ENCODE data around the gene SLC35G3.
"Not testable (repeated sequence)": the region's sequence is repeated elsewhere in the genome, so short reads cannot be mapped to it uniquely, and the experiment has no call there.

Gene SLC35G3

DNA sequence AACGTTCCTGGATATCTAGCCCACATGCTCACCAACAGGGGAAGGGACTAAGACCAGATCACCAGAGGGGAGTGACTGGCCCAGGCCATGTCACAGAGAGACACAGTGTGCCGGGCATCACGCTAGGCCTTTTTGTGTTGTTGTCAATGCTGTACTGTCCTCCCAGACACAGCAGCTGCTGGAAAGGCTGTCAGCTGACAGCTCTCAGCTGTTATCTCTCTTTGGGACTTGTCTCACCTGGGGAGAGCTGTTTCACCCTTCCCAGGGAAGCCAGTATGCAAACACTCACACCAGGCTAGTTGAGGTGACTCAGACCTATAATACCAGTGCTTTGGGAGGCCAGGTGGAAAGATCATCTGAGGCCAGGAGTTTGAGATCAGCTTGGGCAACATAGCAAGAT, 27.1 kb downstream of the SLC35G3 start:
- in situ Hi-C loops (cut with MboI; ENCODE audit: low sequenced_read_pairs), result loop anchor here (10.0 kb wide), 1 partner anchor 368 kb away; the partner anchor contains the start of gene SLFN12L

DNA sequence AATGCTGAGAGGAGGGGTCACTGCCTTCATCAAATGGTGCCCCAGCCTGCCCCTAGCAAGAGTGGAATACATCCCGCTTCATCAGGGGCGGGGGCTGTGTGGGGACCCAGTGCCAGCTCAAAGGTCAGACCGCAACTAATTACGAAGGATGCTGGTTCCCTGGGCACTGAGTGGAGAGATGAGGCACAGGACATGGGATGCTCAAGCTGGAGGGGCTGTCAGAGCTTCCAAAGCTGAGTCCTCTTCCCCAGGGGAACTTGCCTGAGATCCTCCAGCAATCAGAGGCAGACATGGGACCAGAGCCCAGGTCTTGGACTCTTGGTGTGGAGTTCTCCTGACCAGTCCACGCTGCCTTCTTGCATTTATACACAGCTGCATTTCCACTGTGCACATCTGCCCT, 27.7 kb downstream of the SLC35G3 start:
- in situ Hi-C loops (cut with MboI; ENCODE audit: low sequenced_read_pairs), result loop anchor here (10.0 kb wide), 1 partner anchor 368 kb away; the partner anchor contains the start of gene SLFN12L

DNA sequence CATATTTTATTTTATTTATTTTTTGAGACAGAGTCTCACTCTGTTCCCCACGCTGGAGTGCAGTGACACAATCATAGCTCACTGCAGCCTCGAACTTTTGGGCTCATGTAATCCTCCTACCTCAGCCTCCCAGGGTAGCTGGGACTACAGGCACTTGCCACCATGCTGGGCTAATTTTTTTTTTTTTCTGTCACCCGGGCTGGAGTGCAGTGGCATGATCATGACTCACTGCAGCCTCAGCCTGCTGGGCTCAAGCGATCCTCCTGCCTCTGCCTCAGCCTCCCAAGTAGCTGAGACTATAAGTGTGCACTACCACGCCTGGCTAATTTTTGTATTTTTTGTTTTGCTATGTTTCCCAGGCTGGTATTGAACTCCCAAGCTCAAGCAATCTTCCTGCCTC, 29.5 kb downstream of the SLC35G3 start:
- in situ Hi-C loops (cut with MboI; ENCODE audit: low sequenced_read_pairs), result loop anchor here (10.0 kb wide), 1 partner anchor 370 kb away; the partner anchor contains the start of gene SLFN12L

DNA sequence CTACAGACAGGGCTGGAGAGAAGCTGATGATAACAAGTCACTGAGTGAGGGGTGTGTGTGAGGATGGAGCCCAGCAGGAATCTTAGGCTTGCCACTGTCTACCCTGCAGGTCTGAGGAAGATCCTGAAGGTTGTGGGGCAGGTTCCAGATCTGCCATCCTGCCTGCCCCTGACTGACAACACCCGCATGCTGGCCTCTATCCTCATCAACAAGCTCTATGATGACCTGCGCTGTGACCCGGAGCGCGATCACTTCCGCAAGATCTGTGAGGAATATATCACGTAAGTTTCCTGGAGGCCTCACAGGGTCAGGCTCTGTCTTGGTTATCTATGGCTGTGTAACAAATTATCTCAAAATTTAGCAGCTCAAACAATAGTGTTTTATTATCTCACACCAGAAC, 30.3 kb downstream of the SLC35G3 start:
- in situ Hi-C loops (cut with MboI; ENCODE audit: low sequenced_read_pairs), result loop anchor here (10.0 kb wide), 1 partner anchor 371 kb away; the partner anchor contains the start of gene SLFN12L

DNA sequence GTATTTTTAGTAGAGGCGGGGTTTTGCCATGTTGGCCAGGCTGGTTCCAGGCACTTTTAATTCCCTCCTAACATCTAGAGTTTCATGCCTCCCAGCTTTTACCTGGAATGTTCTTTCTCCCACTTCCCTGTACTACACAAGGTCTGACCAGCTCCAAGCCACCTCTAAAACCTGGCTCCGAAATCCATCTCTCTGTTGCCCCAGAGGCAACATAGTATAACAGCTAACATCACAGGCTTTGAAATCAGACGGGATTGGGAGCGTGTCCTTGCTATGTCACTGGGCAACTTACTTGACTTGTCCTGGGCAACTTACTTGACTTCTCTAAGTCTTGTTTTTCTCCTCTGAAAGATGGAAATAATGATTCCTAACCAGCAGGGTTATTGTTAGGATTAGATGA, 31.4 kb downstream of the SLC35G3 start:
- in situ Hi-C loops (cut with MboI; ENCODE audit: low sequenced_read_pairs), result loop anchor here (10.0 kb wide), 1 partner anchor 372 kb away; the partner anchor contains the start of gene SLFN12L

DNA sequence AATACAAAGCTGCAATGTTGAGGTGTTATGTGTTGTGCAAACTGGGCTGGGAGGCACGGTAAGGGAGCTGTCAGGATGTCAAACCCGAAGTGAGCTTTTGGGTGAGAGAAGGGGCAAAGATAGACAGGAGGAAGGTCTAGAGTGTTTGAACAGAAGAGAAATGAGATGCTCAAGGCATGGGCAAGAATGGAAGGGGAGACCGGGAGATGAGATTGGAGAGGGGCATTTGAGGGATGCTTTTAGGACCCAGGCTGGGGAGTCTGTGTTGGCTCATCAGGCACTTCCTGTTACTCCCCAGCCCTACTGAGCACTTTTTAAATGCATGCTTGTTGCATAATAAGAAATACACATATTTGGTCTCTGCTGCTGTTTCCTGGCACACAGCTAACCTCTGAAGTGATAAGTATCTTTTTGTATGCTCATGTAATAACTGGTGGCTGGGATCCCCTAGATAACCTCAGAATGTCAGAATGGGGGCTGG, 32.9 kb downstream of the SLC35G3 start:
- in situ Hi-C loops (cut with MboI; ENCODE audit: low sequenced_read_pairs), result loop anchor here (10.0 kb wide), 1 partner anchor 373 kb away; the partner anchor contains the start of gene SLFN12L

DNA sequence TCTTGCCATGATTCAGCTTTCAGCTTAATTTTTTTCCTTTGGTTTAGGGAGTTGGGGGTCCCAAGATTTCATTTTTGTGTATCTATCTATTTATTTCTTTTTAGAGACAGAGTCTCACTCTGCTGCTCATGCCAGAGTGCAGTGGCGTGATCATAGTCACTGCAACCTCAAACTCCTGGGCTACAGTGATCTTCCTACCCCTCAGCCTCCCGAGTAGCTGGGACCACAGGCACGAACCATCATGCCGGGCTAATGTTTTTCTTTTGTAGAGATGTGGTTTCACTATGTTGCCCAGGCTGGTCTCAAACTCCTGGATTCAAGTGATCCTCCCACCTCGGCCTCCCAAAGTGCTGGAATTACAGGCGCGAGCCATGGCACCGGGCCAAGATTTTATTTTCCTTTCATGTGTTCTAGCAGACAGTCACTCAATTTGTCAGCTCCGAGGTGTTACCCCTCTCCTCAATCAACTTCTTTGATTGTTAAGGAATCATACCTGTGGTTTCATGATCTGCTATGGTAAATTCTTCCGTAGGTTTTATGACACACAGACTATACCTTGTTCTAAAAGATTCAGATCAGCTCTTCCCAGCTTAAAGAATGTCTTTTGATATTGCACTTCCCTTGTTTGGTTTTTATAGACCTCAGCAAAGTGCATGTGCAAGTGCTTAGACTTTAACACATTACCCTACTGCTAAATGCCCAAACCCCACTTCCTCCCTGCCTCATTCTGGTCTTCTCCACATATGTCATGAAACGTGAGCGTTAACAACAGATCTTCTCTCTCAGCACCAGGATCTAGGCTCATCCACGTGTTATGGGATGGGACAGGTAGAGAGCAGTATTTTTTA, 33.6 kb downstream of the SLC35G3 start:
- in situ Hi-C loops (cut with MboI; ENCODE audit: low sequenced_read_pairs), result loop anchor here (10.0 kb wide), 1 partner anchor 374 kb away; the partner anchor contains the start of gene SLFN12L

DNA sequence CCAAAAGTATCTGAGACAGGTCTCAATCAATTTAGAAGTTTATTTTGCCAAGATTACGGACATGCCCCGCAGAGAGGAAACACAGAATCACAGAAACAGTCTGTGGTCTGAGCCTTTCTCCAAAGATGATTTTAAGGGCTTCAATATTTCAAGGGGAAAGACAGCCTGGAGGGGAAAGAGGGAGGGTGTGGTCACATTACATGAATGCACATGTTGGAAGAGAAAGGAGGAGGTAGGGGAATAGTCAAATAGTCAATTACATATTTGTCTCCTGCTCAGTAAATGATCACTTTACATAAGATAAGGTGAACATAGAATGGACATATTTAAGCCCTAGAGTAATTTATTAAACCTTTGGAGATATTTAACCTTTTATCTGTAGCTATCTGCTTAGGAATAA, 34.3 kb downstream of the SLC35G3 start:
- in situ Hi-C loops (cut with MboI; ENCODE audit: low sequenced_read_pairs), result loop anchor here (10.0 kb wide), 1 partner anchor 375 kb away; the partner anchor contains the start of gene SLFN12L

DNA sequence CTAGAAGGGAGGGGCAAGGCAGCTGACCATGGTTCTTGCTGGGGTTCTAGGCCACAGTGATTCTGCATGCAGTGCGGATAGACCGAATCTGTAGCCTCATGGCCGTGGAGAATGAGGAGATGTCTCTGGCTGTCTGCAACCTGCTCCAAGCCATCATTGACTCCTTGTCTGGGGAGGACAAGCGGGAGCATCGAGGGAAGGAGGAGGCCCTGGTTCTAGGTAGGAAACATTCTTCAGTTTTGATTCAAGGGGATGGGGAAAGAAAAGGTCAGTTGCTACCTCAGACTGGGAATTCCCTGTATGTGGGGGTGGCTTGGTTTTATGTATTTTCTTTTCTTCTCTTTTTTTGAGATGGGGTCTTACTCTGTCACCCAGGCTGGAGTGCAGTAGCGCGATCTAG, 38.9 kb downstream of the SLC35G3 start:
- in situ Hi-C loops (cut with MboI; ENCODE audit: low sequenced_read_pairs), result no loop called here

DNA sequence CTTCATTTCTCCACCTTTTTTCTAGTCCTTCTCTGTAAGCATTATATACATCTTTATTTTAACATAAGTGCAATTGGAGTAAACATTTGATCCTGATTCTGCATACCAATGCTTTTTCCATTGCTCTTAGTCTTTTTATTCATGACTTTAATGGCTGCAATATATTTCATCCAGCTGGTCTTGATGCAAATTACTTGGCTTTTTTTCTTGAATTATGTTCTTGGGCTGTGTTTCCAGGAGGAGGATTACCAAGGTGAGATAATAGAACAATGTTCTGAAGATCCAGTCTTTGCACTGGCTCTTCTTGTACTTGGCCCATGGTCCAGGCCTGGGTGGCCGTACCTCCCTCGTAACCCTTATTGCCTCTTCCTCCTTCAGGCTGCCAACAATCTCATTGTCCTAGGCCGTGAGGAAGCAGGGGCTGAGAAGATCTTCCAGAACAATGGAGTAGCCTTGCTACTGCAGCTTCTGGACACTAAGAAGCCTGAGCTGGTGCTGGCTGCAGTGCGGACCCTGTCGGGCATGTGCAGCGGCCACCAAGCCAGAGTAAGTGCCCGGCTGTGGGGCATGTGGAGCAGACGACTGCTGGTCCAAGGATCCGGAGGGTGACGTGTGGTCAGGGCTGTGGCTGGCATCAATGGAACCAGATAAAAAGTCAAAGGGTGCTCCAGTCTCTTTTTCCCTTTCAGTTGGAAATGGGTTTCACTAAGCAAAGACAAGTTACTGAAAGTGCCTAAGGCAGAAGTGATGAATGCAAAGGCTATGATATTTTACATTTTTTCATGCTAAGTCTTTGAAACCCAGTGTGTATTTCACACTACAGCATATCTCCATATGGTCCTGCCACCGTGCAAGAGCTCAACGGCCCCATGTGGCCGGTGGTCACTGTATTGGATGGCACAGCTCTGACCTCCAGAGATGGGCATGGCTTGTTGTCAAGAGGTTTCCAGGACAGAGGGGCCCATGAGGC, 39.7 kb downstream of the SLC35G3 start:
- in situ Hi-C loops (cut with MboI; ENCODE audit: low sequenced_read_pairs), result no loop called here

DNA sequence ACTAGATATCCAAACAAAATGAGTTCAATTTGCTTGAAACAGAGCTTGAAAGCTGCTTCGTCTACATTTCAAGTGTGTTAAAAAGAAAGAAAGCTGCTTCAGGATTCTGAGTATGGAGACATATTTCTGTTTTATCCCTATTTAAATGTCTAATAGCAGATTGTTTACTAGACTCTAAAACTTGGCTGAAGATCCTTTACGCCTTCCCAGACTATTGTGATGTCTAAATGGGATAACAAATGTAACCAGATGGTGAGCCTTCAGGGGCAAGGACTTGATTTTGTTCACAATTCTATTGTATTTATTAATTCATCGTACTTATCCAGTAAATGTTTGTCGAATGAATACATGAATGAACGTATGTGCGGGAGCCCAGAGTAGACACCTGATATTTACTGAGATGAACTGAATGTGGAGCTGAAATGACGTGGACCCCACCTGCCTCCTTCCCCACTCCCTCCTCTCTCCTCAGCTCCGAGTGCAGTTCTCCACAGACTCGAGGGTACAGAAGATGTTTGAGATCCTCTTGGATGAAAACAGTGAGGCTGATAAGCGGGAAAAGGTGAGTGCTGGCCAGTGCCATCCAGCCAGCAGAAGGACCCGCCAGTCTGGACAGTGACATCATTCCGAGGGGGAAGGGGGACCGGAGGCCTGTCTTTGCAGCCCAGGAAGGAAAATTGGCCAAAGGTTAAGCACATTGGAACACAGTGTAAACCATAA, 41.6 kb downstream of the SLC35G3 start:
- in situ Hi-C loops (cut with MboI; ENCODE audit: low sequenced_read_pairs), result no loop called here

DNA sequence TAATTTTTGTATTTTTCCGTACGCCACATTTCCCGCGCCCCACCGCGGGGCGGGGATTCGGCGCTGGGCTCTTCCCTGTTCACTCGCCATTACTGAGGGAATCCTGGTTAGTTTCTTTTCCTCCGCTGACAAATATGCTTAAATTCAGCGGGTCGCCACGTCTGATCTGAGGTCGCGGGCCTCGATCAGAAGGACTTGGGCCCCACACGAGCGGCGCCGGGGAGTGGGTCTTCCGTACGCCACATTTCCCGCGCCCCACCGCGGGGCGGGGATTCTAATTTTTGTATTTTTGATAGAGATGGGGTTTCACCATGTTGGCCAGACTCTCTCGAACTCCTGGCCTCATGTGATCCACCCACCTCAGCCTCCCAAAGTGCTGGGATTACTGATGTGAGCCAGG, 43.1 kb downstream of the SLC35G3 start:
- in situ Hi-C loops (cut with MboI; ENCODE audit: low sequenced_read_pairs), result not testable (repeated sequence)

DNA sequence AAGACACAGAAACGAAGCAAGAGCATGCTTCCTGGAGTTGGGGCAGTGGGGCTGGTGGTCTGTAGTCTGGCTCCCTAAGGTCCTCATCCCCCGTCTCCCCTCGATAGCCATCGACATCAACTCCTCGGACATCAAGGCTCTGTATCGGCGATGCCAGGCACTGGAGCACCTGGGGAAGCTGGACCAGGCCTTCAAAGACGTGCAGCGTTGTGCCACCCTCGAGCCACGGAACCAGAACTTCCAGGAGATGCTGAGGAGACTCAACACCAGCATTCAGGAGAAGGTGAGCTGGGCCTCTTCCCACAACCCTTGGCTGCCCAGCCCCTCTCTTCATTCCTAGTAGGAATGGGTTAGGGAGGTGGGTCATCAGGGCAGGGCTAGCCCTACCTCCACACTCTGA, 44.3 kb downstream of the SLC35G3 start:
- in situ Hi-C loops (cut with MboI; ENCODE audit: low sequenced_read_pairs), result no loop called here

DNA sequence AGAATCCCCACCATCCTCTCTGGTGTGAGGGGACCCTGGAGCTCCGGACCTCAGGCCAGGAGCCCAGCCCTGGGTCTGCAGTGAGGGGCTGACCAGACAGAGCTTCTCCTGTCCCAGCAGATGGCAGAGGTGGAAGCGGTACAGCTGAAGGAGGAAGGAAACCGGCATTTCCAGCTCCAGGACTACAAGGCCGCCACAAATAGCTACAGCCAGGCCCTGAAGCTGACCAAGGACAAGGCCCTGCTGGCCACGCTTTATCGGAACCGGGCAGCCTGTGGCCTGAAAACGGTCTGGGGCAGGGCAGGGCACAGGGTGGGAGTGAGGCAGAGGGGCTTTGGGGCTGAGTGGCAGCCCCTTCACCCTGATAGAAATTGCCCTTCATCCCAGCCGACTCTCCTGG, 46.0 kb downstream of the SLC35G3 start:
- in situ Hi-C loops (cut with MboI; ENCODE audit: low sequenced_read_pairs), result no loop called here

DNA sequence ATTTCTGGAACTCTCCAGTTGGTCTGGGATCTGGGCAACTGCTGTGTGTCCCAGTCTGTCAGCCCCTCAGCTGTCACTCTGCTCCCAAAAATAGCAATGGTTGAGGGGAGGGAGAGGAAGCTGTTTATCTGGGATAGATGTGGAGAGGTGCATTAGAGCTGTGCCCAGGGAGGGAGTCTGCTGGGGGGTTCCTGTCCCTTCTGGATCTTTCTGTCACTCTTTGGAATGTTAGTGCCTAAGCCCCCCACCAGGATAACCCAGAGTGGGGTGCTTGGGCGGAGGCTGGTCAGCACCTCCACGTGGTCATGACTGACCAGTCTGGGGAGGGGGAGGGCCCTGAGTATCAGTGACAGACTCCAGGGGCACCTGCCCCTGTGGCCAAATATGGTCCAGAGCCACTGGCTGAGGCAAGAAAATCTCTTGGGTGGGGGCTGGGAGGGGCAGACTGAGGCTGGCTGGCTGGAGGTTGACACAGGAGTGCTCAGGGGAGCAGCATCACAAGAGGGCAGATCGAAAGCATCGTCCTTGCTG, 46.8 kb downstream of the SLC35G3 start, which contains the start of gene UNC45B:
UNC45B (plus strand) TSS at position 443 of the 531 bp plus-strand sequence. CDS start 447 bp downstream, outside the sequence.
- in situ Hi-C loops (cut with MboI; ENCODE audit: low sequenced_read_pairs), result no loop called here

DNA sequence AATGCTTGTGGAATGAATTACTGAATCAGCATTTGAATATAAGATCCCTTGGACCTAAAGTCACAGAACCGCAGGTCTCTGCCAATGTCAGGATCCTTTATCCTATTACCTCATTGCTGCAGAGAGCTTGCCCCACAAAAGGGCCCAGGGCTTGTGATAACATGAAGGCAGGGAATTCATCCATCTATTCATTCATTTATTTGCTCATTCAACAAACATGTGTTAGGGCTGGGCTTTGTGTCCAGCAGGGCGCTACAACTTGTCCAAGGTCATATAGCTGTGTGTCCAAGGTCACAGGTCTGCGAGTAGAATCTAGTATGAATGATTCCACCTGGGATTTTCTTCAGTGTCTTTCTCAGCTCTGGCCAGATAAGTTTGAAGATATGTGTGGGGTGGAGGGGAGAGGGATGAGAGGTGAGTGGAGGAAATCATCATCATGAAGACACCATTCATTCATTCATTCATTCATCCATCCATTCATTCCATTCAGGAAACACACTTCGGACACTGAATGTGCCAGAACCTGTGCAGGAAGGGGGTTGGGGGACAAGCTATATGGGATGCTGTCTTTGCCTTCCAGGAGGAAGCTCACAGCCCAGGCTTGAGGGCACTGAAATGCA, 47.9 kb downstream of the SLC35G3 start:
- in situ Hi-C loops (cut with MboI; ENCODE audit: low sequenced_read_pairs), result no loop called here

DNA sequence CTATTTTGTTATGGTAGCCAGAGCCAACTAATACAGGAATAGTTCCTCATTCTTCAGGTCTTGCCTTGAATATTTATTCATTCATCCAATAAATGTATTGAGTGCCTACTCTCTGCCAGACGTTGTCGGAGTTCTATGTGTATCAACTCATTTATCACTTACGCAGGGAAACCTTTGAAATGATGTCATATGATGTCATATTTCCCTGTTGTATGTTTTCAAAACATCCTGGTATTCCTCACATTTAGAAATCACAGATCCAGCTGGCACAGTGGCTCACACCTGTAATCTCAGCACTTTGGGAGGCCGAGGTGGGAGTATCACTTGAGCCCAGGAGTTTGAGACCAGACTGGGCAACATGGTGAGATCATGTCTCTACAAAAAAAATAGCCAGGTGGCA, 49.4 kb downstream of the SLC35G3 start:
- in situ Hi-C loops (cut with MboI; ENCODE audit: low sequenced_read_pairs), result no loop called here

Measured in HL-60/S4 treated with phorbol 12-myristate 13-acetate at 8.2 ng/mL for 4 days and 3 days (cell line).